Common myeloid progenitor, CD34-positive (primary cell): Measurements from ENCODE around the gene CAMK1D.

ENCODE experiments used
- CTCF ChIA-PET: fragments of 350-600 bp; sonication (Branson Sonifier 250); formaldehyde crosslinking; loops from one replicate; lab custom pipeline; 2021; ENCODE audit warnings: antibody characterized with exemption; lab: Charles Lee
- POLR2A ChIA-PET: fragments of 350-600 bp; sonication (Branson Sonifier 250); formaldehyde crosslinking; loops from one replicate; lab custom pipeline; 2021; ENCODE audit warnings: antibody characterized with exemption; lab: Charles Lee
- DNase-seq, 3 donors: peaks; one replicate each; pipeline versions ENCODE4 v3.0.0 to v3.0.0-alpha.2; 2013
- H3K27ac ChIP-seq, 2 experiments: 1 replicate in 1 of 2; 2 replicates in 1 of 2; pipeline ENCODE4 v1.7.0; 2013; ENCODE audit warnings: inconsistent platforms in 2 of 2, low read length in 2 of 2, mild to moderate bottlenecking in 2 of 2, low read depth in 1 of 2, moderate library complexity in 1 of 2; ENCODE audit not compliant: severe bottlenecking in 2 of 2, insufficient read depth in 1 of 2, poor library complexity in 1 of 2
- H3K27me3 ChIP-seq, 5 experiments: replicated peaks in 2 of 5; 1 replicate in 3 of 5; 2 replicates in 2 of 5; pipeline versions ENCODE4 v1.6.1 to v1.7.0; 2013; ENCODE audit warnings: low read length in 4 of 5, mild to moderate bottlenecking in 2 of 5, moderate library complexity in 2 of 5, inconsistent platforms in 1 of 5; ENCODE audit not compliant: insufficient read depth in 5 of 5, control insufficient read depth in 4 of 5
- H3K36me3 ChIP-seq, 4 experiments: 1 replicate in 2 of 4; 2 replicates in 2 of 4; pipeline versions ENCODE4 v1.6.1 to v1.7.0; 2013; ENCODE audit warnings: low read length in 3 of 4, control low read depth in 1 of 4, mild to moderate bottlenecking in 1 of 4; ENCODE audit not compliant: control insufficient read depth in 4 of 4, insufficient read depth in 4 of 4
- H3K4me1 ChIP-seq, 4 experiments: 1 replicate in 3 of 4; 2 replicates in 1 of 4; pipeline versions ENCODE4 v1.6.1 to v1.7.1; 2013; ENCODE audit warnings: low read length in 3 of 4, mild to moderate bottlenecking in 3 of 4, control low read depth in 1 of 4, inconsistent platforms in 1 of 4, moderate library complexity in 1 of 4; ENCODE audit not compliant: control insufficient read depth in 4 of 4, insufficient read depth in 4 of 4; ENCODE audit errors: control extremely low read depth in 1 of 4
- H3K4me3 ChIP-seq, 7 experiments: 1 replicate in 4 of 7; 2 replicates in 3 of 7; pipeline versions ENCODE4 v1.5.1 to v1.7.0; 2013; ENCODE audit warnings: mild to moderate bottlenecking in 7 of 7, low read length in 6 of 7, moderate library complexity in 6 of 7, inconsistent platforms in 2 of 7, low read depth in 2 of 7, control low read depth in 1 of 7; ENCODE audit not compliant: insufficient read depth in 4 of 7, control insufficient read depth in 1 of 7; ENCODE audit errors: extremely low read depth in 1 of 7
- H3K9me3 ChIP-seq, 5 experiments: 1 replicate in 4 of 5; 2 replicates in 1 of 5; pipeline versions ENCODE4 v1.6.1 to v1.7.1; 2013; ENCODE audit warnings: low read length in 4 of 5, mild to moderate bottlenecking in 2 of 5, inconsistent platforms in 1 of 5, low read depth in 1 of 5, moderate library complexity in 1 of 5; ENCODE audit not compliant: control insufficient read depth in 4 of 5, insufficient read depth in 2 of 5; ENCODE audit errors: control extremely low read depth in 1 of 5
- WGBS: methylation state at CpG from one replicate; pipeline ENCODE4 v1.1.5; 2013; ENCODE audit not compliant: insufficient coverage; 5-methylcytosine and 5-hydroxymethylcytosine counted together

CAMK1D gene

GRCh38 chr10:12445701-12446334 is 96.5 kb downstream of the CAMK1D start:
- no peak for DNase-seq
- CTCF ChIA-PET = no interaction called here
- WGBS = 89% methylated on average over 3 of the region's 4 CpGs
- no peak overlapping the region for H3K4me3 ChIP-seq
- no peaks in the 10 kb centered on the region for H3K9me3 ChIP-seq
- POLR2A ChIA-PET = no interaction called here
- no peak overlapping the region for H3K27ac ChIP-seq
- peaks cover 4 to 8% (median 6%) of the 10 kb centered on the region in 4 experiments for H3K4me1 ChIP-seq
- no peaks in the 10 kb centered on the region for H3K36me3 ChIP-seq
- no peaks in the 10 kb centered on the region for H3K27me3 ChIP-seq

GRCh38 chr10:12448340-12448728 is 99.0 kb downstream of the CAMK1D start:
- Histone ChIP-seq H3K27ac (peak overlapping the region in 1 of 2 experiments; percentile 64), H3K27me3 (peaks cover 0 to 3% (median 0%) of the 10 kb centered on the region in 5 experiments), H3K4me1 (peaks cover 4 to 8% (median 6%) of the 10 kb centered on the region in 4 experiments), H3K36me3 (no peaks in the 10 kb centered on the region), H3K9me3 (no peaks in the 10 kb centered on the region), H3K4me3 (peak overlapping the region in 2 of 7 experiments; percentile 19 to 39)
- no peak for DNase-seq
- 94% methylated on average over 2 of the region's 3 CpGs for WGBS
- POLR2A ChIA-PET = no interaction called here
- CTCF ChIA-PET = no interaction called here

- H3K27me3 ChIP-seq = peaks cover 0 to 3% (median 0%) of the 10 kb centered on the region in 5 experiments
- peak overlapping the region in 1 of 2 experiments; percentile 64 for H3K27ac ChIP-seq
- no peaks in the 10 kb centered on the region for H3K9me3 ChIP-seq
- peak; percentile 92 to 95 (median 94) for DNase-seq
- peak overlapping the region in 3 of 7 experiments; percentile 19 to 39 (median 21) for H3K4me3 ChIP-seq
- POLR2A ChIA-PET = no interaction called here
- CTCF ChIA-PET = interaction anchor here (1.1 kb wide), 1 partner anchor 18 kb away, joined by 3 read pairs; no protein-coding TSS in a partner anchor
- 48% methylated on average over 14 of the region's 18 CpGs for WGBS
- peaks cover 4 to 8% (median 6%) of the 10 kb centered on the region in 4 experiments for H3K4me1 ChIP-seq
- H3K36me3 ChIP-seq = no peaks in the 10 kb centered on the region
These were observed 99.5 kb downstream of the CAMK1D start for GRCh38 chr10:12448729-12449391.

- 94% methylated on average over 2 of the region's 5 CpGs for WGBS
- POLR2A ChIA-PET = no interaction called here
- CTCF ChIA-PET = no interaction called here
These were observed 106.0 kb downstream of the CAMK1D start for GRCh38 chr10:12455318-12455717.

GRCh38 chr10:12455766-12456165 is 106.4 kb downstream of the CAMK1D start:
- WGBS = 100% methylated on average over 2 of the region's 4 CpGs
- peaks cover 0 to 3% (median 0%) of the 10 kb centered on the region in 5 experiments for H3K27me3 ChIP-seq
- H3K4me1 ChIP-seq = peaks cover 0 to 3% (median 0%) of the 10 kb centered on the region in 4 experiments
- H3K36me3 ChIP-seq = no peaks in the 10 kb centered on the region
- no peaks in the 10 kb centered on the region for H3K9me3 ChIP-seq
- no peak for DNase-seq
- POLR2A ChIA-PET = no interaction called here
- CTCF ChIA-PET = no interaction called here
- no peak overlapping the region for H3K27ac ChIP-seq
- no peak overlapping the region for H3K4me3 ChIP-seq

More at GRCh38 chr10:12455318-12455717, 106.0 kb downstream of the CAMK1D start:
- DNase-seq = no peak
- Histone ChIP-seq H3K36me3 (no peaks in the 10 kb centered on the region), H3K27me3 (peaks cover 0 to 3% (median 0%) of the 10 kb centered on the region in 5 experiments), H3K4me1 (peaks cover 0 to 3% (median 0%) of the 10 kb centered on the region in 4 experiments), H3K9me3 (no peaks in the 10 kb centered on the region), H3K4me3 (no peak overlapping the region), H3K27ac (no peak overlapping the region)

- CTCF ChIA-PET = interaction anchor here (0.7 kb wide), 1 partner anchor 37 kb away, joined by 3 read pairs; no protein-coding TSS in a partner anchor
These were observed 110.0 kb downstream of the CAMK1D start for GRCh38 chr10:12459340-12459739.

More at GRCh38 chr10:12459340-12459739, 110.0 kb downstream of the CAMK1D start:
- POLR2A ChIA-PET = interaction anchor here (0.6 to 0.7 kb wide), 2 partner anchors 88 to 193 kb away, joined by 3 read pairs; no protein-coding TSS in a partner anchor
- H3K36me3 ChIP-seq = peaks cover 0 to 4% (median 0%) of the 10 kb centered on the region in 4 experiments
- no peak overlapping the region for H3K4me3 ChIP-seq
- no peak for DNase-seq
- H3K27ac ChIP-seq = no peak overlapping the region
- H3K4me1 ChIP-seq = peaks cover 0 to 3% (median 0%) of the 10 kb centered on the region in 4 experiments
- peaks cover 0 to 2% (median 0%) of the 10 kb centered on the region in 5 experiments for H3K9me3 ChIP-seq
- H3K27me3 ChIP-seq = no peaks in the 10 kb centered on the region
- no CpG with 5 or more reads among the region's 4 CpGs for WGBS
